Mesothelial cell of epicardium (in vitro differentiated cells): ENCODE data around the gene SHROOM2. TPM values are rescaled to one million over a fixed set of nuclear protein-coding genes. Genes with fewer than 3 reads are reported as not detected.

Source experiments
- DNase-seq, 2 experiments: peaks; one replicate each; pipeline ENCODE4 v3.0.0; 2021; ENCODE audit warnings: low spot score in 2 of 2; ENCODE audit not compliant: unreplicated experiment in 2 of 2
- H3K27ac Mint-ChIP-seq: 2 replicates; pipeline ENCODE4 v1.8.0; 2021; ENCODE audit warnings: mixed read lengths
- H3K27me3 Mint-ChIP-seq: 2 replicates; pipeline ENCODE4 v1.8.0; 2021; ENCODE audit warnings: low read depth, mixed read lengths
- H3K36me3 Mint-ChIP-seq: 2 replicates; pipeline ENCODE4 v1.8.0; 2021; ENCODE audit warnings: mixed read lengths
- H3K4me1 Mint-ChIP-seq: 2 replicates; pipeline ENCODE4 v1.8.0; 2021; ENCODE audit warnings: mixed read lengths
- H3K4me3 Mint-ChIP-seq: 2 replicates; pipeline ENCODE4 v1.8.0; 2021; ENCODE audit warnings: mild to moderate bottlenecking, moderate library complexity, mixed read lengths
- H3K9me3 Mint-ChIP-seq: 2 replicates; pipeline ENCODE4 v1.8.0; 2021; ENCODE audit warnings: mixed read lengths
- CTCF ChIP-seq: fragments of 200-600 bp; sonication (generic); IDR thresholded peaks from one replicate; pipeline ENCODE4 v1.5.0; 2021; ENCODE audit warnings: antibody characterized with exemption; ENCODE audit not compliant: unreplicated experiment
- total RNA-seq: library from RNA; stranded (reverse); gene quantifications from 3 replicates; pipeline ENCODE4 v1.2.1, GENCODE V29; 2021

Gene SHROOM2
- total RNA-seq, 1 donor from 2014 or later, result 13.5 TPM

- Mint-ChIP-seq H3K4me1 (peaks cover 19% of the 10 kb centered on the region), H3K27ac (peak overlapping the region; percentile 73), H3K4me3 (no peak overlapping the region), H3K27me3 (peaks cover 2% of the 10 kb centered on the region), H3K36me3 (peaks cover 10% of the 10 kb centered on the region), H3K9me3 (peaks cover 21% of the 10 kb centered on the region)
- no peak for TF ChIP-seq CTCF
- DNase-seq, result no peak
Measured at GRCh38 chrX:9746148-9746888, 39.9 kb upstream of the SHROOM2 start.

GRCh38 chrX:9747644-9748043, 38.6 kb upstream of the SHROOM2 start:
- H3K27me3 Mint-ChIP-seq, result peaks cover 2% of the 10 kb centered on the region
- H3K4me1 Mint-ChIP-seq, result peaks cover 19% of the 10 kb centered on the region
- H3K9me3 Mint-ChIP-seq, result peaks cover 21% of the 10 kb centered on the region
- H3K4me3 Mint-ChIP-seq, result no peak overlapping the region
- no peak for TF ChIP-seq CTCF
- no peak overlapping the region for H3K27ac Mint-ChIP-seq
- H3K36me3 Mint-ChIP-seq, result peaks cover 10% of the 10 kb centered on the region
- no peak for DNase-seq

GRCh38 chrX:9749146-9749692, 37.0 kb upstream of the SHROOM2 start:
- TF ChIP-seq CTCF, result no peak
- Mint-ChIP-seq H3K36me3 (peaks cover 6% of the 10 kb centered on the region), H3K4me3 (no peak overlapping the region), H3K9me3 (peaks cover 17% of the 10 kb centered on the region), H3K27me3 (peaks cover 2% of the 10 kb centered on the region), H3K4me1 (peaks cover 19% of the 10 kb centered on the region), H3K27ac (no peak overlapping the region)
- no peak for DNase-seq

GRCh38 chrX:9757366-9757765, 28.9 kb upstream of the SHROOM2 start:
- Mint-ChIP-seq H3K27ac (no peak overlapping the region), H3K9me3 (peaks cover 24% of the 10 kb centered on the region), H3K4me1 (no peaks in the 10 kb centered on the region), H3K36me3 (peaks cover 7% of the 10 kb centered on the region), H3K27me3 (no peaks in the 10 kb centered on the region), H3K4me3 (no peak overlapping the region)
- no peak for TF ChIP-seq CTCF
- no peak for DNase-seq

- Mint-ChIP-seq H3K36me3 (peaks cover 7% of the 10 kb centered on the region), H3K4me3 (no peak overlapping the region), H3K4me1 (no peaks in the 10 kb centered on the region), H3K27me3 (no peaks in the 10 kb centered on the region), H3K27ac (no peak overlapping the region), H3K9me3 (peaks cover 26% of the 10 kb centered on the region)
- TF ChIP-seq CTCF, result no peak
- DNase-seq, result no peak
Measured at GRCh38 chrX:9758021-9758638, 28.1 kb upstream of the SHROOM2 start.
